ENCODE measurements around the gene ELN. TPM values are rescaled to one million over a fixed set of nuclear protein-coding genes. Genes with fewer than 3 reads are reported as not detected.

Gene ELN
- total RNA-seq, 1 experiment from 2014 or later, result 0.37 TPM

- Mint-ChIP-seq H3K27me3 (ENCODE audit: low read depth) (peaks cover 4% of the 10 kb centered on the region), H3K9me3 (peaks cover 10 to 19% of the 10 kb centered on the region in 2 experiments), H3K36me3 (ENCODE audit: insufficient read depth in 1 of 3, low read depth in 3 of 3) (peaks cover 0 to 5% (median 4%) of the 10 kb centered on the region in 3 experiments; a peak in 4 of 7 replicates), H3K4me1 (no peaks in the 10 kb centered on the region), H3K27ac (no peak overlapping the region), H3K4me3 (no peak overlapping the region)
- Histone ChIP-seq H3K4me1 (ENCODE audit: insufficient read depth, low read length) (no peaks in the 10 kb centered on the region), H4K8ac (replicated peaks; ENCODE audit: insufficient read length, low read depth, low read length) (no peak overlapping the region), H3K56ac (ENCODE audit: insufficient read length, low read depth, low read length) (no peak overlapping the region), H2AFZ (ENCODE audit: low read length) (no peak overlapping the region), H2AK5ac (ENCODE audit: insufficient read length, low read length) (no peak overlapping the region), H4K91ac (ENCODE audit: insufficient read length, low read depth, low read length) (no peak overlapping the region), H2BK12ac (ENCODE audit: insufficient read length, low read depth, low read length) (no peak overlapping the region), H4K20me1 (ENCODE audit: control insufficient read depth, insufficient read depth, insufficient read length) (no peaks in the 10 kb centered on the region), H3T11ph (ENCODE audit: low read length) (no peak overlapping the region), H3K23ac (ENCODE audit: insufficient read length, low read depth, low read length) (no peak overlapping the region), H3K27me3 (ENCODE audit: insufficient read depth, low read length) (no peaks in the 10 kb centered on the region), H3K4me2 (ENCODE audit: insufficient read depth, insufficient read length, low read length) (no peak overlapping the region), H3K23me2 (ENCODE audit: insufficient read length, low read depth, low read length, poor library complexity, severe bottlenecking) (no peaks in the 10 kb centered on the region), H3K9ac (ENCODE audit: extremely low read depth, insufficient read length, low read length) (no peak overlapping the region), H3K14ac (ENCODE audit: insufficient read depth, low read length) (no peak overlapping the region; the same call in 1 of the 2 replicates), H3K79me1 (ENCODE audit: insufficient read depth, low read depth, low read length, poor library complexity, severe bottlenecking) (no peaks in the 10 kb centered on the region), H3K18ac (ENCODE audit: insufficient read length, low read depth, low read length) (no peak overlapping the region), H2BK120ac (ENCODE audit: low read depth, low read length, poor library complexity, severe bottlenecking) (no peak overlapping the region), H2BK15ac (ENCODE audit: low read depth, low read length) (no peak overlapping the region), H3K4ac (ENCODE audit: low read depth, low read length) (no peak overlapping the region), H3K9me3 (ENCODE audit: control insufficient read depth, low read depth, low read length) (peaks cover 8% of the 10 kb centered on the region), H4K5ac (ENCODE audit: insufficient read length, low read depth, low read length) (no peak overlapping the region), H3K27ac (ENCODE audit: insufficient read length, low read depth, low read length) (no peak overlapping the region), H2BK5ac (ENCODE audit: insufficient read length, low read length) (no peak overlapping the region), H2BK20ac (ENCODE audit: low read depth, low read length, poor library complexity, severe bottlenecking) (no peak overlapping the region), H3K79me2 (ENCODE audit: insufficient read depth, low read length) (no peaks in the 10 kb centered on the region)
- WGBS (ENCODE audit: extremely low coverage, insufficient read length, low lambda C conversion rate), result no CpG with 5 or more reads among the region's 7 CpGs
- no peak for DNase-seq
- TF ChIP-seq CTCF (conservative IDR thresholded peaks at IDR 0.05), result no peak
These were observed 36.4 kb upstream of the ELN start for GRCh38 chr7:73991522-73992100.
